GM19043 (cell line): ENCODE measurements around the gene GPR55.

Source experiments
- ATAC-seq: cut with Tn5 transposase; IDR thresholded peaks from one replicate; pipeline ENCODE4 v1.9.1; 2021; ENCODE audit warnings: low read depth; ENCODE audit not compliant: unreplicated experiment

The GPR55 gene

DNA sequence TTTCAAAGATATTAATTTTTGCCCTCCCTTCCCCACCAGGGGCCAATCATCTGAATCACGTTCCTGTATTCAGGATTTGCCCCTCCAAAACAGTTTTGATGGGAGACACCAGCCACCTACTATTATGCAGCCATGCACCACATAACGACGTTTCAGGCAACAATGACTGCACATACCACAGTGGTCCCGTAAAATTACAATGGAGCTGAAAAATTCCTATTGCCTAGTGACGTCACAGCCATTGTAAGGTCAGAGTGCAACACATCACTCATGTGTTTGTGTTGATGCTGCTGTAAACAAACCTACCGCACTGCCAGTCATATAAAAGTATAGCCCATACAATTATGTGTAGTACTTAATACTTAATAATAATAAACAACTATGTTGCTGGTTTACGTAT lies 37.7 kb downstream of the GPR55 start:
- ATAC-seq, result no peak

DNA sequence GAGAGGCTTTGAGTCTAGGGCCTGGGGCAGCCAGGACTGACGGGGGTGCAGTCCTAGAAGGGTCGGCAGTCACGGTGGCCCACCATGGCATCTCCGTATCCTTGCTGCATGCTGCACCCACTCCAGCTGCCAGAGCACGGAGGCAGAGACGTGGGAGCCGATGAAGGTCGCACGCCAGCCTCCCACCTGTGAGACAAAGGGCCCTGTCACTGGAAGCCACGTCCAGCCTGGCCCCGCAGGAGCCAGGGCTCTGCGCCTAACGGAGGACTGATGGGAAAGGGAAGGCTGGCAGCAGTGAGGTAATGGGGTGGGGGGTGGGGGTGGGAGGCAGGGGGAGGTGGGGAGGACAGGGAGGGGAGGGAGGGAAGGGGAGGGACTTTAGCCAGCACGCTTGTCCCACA lies 38.4 kb downstream of the GPR55 start:
- ATAC-seq, result no peak

DNA sequence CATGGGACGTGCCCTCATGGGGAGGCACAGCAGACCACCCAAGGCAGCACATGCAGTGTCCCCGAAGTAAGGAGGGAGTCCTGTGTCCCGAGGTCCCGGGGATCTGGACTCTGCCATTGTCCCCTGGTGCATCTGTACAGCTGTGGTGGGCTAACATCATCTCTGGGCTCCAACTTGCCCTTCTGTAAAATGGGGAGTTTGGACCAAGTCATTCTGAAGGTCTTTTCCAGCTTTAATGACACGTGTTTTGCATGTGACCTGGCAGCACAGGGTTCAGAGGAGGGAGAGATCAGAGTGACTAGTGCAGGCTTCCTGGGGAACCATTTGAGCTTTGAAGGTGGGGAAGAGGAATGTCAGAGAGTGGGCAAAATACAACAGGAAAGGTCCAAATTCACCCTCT lies 38.8 kb downstream of the GPR55 start:
- no peak for ATAC-seq

DNA sequence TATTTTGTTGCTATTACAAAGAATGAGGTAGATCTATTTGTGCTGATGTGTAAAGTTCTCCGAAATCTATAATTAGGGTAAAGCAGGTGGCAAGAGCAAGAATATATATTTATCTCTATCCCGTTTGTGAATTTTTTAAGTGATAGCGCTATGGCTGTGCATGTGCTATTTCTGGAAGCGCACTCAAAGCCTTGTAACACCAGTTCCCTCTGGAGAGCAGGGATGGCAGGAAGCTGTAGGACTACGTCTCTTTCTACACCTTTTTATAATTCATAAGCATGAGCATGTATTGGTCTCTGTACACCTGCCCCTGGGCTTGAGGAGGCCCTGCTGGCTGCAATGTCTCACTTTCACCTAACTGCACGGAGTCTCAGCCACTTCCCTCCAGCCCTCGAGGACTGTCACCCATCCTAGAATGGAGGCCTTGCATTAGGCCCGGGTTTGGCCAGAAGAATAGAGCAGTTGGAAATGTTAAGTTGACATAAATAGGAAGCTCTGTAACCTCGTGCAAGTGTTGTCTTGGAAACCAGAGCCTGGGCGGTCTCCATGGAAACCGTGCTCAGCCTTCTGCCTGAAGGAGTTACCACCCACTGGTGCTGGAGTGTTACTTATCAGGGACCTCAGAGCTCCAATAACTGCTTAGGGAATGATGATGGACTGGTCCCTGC lies 39.4 kb downstream of the GPR55 start:
- ATAC-seq, result no peak

DNA sequence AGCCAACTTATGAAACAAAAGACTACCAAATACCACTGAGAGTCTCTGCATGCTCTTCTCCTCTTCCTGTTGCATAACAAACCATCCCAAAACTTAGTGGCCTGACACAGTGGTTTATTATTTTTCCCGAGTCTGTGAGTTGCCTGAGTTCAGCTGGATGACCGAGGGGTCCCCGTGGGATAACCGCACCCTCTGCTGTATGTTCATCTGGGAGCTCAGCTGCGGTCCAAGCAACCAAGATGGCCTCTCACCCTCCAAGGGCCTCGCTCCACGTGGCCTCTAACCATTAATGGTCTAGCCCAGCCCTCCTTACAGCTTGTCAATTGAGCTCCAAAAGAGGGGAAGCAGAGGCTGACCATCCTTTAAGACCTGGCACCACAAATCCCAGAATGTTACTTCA lies 43.2 kb downstream of the GPR55 start:
- no peak for ATAC-seq

DNA sequence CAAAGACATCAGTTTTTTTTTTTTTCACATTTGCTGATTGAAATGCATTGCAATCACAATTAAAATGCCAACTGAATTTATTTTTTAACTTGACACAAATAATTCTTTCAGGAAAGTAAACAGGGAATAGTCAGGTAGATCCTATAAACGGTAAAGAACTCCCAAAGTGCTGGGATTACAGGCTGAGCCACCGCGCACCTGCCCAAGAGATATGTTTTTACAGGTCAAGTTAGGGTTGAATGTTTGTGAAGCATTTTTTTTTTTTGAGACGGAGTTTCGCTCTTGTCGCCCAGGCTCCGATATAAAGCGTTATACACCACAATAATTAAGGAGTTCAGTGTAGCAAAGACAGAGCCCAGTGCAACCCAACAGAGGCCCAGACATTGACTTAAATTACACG lies 45.2 kb downstream of the GPR55 start:
- no peak for ATAC-seq

DNA sequence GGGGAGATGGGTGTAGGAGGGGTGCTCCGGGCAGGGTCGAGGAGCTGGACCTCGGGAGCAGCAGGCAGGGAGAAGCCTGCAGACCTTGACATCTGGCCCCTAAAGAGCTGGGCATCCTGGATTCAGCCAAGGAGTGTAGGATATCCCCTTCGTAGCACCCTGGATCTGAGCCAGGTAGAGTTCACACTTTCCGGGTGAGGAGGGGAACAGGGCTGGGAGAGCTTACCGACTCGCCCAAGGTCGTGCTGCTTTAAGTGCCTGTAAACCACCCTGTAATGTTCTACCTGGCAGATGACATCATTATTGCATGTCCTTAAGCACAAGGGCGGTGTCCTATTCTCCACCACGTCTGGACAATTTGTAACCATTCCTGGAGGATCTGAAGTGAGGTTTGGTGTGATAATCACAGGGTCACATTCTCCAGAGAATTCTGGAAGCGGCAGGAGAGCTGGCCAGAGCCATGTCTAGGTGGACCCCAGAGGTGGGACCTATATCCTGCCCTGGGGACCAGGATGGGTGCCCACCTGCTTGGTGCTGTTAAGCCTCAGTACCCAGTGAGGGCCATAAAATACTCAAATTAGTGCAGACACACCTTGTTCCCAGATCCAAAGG lies 45.7 kb downstream of the GPR55 start:
- no peak for ATAC-seq

DNA sequence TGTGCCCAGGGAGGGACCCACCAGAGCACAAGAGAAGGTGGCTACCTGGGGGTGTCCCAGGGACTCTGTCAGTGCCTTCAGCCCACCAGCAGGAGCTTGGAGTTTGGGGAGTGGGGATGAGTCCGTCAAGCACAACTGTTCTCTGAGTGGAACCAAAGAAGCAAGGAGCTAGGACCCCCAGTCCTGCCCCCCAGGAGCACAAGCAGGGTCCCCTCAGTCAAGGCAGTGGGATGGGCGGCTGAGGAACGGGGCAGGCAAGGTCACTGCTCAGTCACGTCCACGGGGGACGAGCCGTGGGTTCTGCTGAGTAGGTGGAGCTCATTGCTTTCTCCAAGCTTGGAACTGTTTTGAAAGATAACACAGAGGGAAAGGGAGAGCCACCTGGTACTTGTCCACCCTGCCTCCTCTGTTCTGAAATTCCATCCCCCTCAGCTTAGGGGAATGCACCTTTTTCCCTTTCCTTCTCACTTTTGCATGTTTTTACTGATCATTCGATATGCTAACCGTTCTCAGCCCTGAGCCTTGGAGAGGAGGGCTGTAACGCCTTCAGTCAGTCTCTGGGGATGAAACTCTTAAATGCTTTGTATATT lies 46.3 kb downstream of the GPR55 start:
- no peak for ATAC-seq

DNA sequence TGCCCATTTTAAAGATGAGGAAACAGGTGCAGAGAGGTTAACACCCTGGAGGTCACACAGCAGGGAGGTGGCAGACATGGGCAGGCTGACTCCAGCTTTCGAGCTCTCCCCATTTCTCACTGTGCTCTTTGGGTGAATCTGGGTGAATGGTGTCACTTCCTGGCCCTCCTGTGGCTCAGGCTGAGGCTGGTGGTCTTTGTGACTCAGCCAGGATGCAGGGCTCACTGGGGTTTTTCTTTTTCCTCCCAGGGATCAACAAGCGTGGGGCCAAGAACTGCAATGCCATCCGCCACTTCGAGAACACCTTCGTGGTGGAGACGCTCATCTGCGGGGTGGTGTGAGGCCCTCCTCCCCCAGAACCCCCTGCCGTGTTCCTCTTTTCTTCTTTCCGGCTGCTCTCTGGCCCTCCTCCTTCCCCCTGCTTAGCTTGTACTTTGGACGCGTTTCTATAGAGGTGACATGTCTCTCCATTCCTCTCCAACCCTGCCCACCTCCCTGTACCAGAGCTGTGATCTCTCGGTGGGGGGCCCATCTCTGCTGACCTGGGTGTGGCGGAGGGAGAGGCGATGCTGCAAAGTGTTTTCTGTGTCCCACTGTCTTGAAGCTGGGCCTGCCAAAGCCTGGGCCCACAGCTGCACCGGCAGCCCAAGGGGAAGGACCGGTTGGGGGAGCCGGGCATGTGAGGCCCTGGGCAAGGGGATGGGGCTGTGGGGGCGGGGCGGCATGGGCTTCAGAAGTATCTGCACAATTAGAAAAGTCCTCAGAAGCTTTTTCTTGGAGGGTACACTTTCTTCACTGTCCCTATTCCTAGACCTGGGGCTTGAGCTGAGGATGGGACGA lies 47.1 kb downstream of the GPR55 start:
- ATAC-seq, result no peak

DNA sequence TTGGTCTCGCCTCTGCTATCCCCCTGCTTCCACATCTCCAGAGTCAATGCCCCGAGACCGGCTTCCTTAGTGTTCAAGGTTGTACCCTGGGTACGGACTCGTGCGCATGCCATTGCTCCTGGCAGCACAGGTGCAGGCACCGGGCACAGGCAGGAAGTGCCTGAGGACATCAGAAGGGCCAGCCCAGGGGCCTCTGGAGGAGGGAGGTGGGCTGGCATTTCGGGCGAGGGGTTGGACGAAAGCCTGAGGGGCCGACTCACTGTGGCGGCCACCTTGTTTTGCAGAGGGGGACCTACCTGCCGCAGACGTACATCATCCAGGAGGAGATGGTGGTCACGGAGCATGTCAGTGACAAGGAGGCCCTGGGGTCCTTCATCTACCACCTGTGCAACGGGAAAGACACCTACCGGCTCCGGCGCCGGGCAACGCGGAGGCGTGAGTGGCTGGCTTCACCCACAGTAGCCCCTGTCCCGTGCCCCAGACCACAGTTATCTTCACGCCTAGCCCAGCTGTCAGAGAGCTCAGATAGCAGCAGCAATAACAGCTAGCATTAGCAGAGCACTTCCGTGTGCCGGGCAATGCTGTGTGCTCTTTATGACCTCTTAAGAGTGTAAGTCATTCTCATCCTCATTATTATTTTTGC lies 47.8 kb downstream of the GPR55 start:
- ATAC-seq, result no peak

DNA sequence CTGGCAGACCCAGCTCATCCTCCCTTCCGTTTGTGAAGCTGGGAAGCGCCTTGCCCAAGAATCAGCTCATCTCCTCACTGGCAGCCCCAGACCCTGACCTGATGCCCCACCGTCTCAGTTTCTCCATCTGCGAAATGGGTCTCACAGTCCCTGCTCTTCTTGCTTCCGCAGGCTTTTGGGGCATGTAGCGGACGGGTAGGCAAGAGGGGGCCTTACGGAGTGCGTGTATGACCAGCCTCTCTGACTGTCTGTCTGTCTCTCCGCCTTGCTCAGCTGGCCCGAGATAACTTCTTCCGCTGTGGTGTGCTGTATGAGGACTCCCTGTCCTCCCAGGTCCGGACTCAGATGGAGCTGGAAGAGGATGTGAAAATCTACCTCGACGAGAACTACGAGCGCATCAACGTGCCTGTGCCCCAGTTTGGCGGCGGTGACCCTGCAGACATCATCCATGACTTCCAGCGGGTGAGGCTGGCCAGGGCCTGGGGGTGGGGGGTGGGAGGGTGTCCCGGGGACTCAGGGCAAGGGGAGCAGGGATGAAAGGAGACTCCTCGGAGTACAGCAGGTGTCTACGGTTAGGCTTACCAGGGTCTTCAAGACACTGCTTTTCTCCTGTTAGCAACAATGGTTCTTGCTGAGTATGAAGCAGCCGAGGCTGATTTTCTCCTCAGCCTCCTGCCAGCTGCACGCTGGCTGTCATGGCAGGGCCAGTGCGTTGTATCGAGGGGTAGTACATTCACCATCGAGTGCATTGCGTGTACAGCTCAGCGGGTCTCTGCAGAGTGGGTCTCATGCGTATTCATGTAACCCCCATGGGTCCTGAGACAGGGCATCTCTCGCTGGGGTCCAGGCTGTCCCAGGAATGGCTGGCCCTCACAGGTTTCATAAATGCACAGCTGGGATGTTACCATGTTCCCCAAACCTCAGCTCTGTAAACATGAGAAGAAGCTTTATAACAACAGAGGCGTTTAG lies 49.4 kb downstream of the GPR55 start:
- no peak for ATAC-seq

DNA sequence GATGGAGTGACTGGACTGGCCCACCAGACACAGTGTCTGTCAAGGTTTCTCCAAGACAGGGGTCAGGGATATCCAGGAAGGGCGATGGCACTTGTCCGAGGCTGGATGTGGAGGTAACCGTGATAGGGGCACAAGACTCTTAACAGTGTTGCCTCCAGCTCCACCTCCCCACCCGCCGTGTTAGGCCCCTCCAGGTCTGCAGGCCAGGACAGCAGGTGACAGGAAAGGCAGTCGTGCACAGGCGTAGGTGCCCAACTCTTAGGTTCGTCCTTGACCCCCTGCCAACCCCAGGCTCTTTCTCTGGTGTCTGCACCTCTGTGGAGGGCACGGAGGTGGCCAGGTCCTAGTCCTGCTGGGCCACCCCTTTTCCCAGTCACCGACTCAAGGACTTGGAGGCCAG lies 50.2 kb downstream of the GPR55 start:
- no peak for ATAC-seq

DNA sequence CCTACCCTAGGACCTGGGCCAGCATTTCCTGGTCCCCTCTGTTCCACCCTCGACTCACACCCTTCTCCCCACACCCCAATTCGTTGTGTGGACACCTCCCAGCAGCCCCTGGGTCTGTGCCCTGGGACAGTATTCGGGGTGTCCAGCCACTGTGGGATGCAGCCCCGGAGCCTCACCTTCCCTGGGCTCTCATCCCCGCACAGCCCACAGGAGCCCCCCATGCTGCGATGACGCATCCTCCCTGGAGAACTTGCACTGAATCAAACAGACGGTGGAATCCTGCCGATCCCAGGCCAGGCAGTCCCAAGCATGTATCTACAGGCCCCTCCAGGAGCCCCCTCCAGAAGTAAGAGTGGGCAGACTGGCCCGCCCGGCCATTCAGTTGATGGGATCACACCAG lies 50.6 kb downstream of the GPR55 start:
- no peak for ATAC-seq

DNA sequence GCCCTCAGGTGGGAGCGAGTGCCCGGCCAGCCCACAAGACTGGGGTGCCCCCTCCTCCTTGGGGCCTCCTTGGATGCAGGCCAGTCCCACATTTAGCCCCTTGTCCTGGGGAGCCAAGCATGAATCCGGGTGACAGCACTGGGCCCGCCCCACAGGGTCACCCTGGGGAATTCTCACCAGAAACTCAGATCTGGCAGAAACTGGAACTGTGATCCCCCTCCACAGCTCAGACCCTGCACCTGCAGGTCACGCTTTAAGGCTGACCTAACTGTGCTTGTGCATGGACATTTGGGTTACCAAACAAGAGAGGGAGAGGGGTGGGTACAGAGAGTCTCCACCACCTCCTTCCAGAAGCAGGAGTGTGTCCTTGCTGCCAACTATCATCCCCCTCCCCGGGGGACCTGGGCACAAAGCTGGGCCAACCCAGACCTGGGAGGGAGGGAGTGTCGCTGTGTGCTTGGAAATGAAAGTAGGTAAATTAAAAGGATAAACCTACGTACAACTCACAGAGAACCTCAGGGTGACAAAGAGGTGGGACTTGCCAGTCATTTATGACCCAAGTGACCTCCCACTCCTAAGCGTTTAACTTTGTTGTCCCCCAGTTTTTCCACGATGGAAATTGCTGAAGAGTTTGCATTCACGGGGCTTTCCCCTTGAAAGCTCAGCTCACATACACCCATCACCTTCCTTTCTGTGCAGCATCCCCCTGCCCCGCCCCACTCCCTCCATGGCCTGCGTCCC lies 51.2 kb downstream of the GPR55 start:
- ATAC-seq, result peak; percentile 71

DNA sequence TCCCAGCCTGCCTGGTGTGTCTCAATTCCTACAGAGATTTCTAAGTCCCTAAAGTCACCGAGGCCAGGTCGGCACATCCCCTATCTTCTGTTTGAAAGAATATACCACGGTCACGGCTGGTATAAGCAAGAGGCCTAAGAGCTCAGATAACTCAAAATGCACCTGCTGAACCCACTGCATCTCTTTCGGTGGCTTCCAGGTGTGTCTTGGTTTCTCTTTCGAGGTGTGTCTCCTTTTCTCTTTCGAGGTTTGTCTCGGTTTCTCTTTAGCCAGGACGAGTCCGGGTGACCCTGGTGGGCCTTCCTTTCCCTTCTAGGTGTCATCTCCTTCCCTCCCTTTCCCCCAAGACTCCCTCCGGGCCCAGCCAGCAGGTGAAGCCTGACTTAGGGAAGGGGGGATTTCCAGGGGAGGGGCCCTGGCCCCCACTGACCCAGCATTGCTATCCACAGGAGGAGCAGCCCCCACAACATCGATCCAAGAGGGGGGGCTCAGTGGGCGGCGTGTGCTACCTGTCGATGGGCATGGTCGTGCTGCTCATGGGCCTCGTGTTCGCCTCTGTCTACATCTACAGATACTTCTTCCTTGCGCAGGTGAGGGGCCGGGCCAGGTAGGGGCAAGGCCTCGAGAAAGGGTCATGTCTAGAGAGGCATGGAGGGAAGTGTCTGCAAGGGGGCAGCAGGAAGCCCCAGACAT lies 51.9 kb downstream of the GPR55 start:
- peak; percentile 57 for ATAC-seq

DNA sequence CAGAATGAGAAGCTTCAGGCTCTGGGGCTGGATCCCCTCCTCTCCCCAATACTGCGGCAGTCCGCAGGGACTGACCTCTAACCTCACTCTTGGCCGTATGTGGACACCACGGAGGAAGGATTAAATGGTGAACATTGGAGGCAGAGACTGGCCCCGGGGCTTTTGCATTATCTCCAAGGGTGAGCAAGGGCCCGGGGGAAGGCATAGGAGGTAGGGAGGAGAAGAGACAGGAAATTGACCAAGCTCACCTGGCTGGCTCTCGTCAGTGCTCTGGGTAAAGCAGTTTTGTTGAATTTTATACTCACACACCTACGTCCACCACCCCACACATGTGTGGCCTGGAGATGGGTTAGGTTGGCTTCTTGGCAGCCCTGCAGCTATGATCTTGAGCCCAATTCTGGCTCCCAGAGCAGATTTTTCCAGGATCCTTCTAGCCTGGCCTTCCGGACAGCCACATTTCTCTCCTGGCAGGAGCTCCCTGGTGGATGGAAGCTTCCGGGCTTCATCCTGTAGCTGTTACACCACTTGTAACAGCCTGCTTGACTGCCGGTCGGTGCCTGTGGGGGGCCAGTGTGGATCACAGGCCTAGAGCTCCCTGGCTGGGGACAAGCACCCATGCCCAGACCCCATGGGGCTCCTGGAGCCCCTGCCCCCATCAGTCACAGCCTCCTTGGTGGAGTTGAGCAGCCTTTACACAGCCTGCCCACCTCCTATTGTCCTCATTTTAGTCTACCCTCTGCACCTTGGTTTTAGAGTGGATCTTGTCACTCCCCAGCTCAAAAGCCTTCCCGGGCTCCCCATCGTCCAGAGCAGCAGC lies 52.7 kb downstream of the GPR55 start:
- ATAC-seq, result no peak

DNA sequence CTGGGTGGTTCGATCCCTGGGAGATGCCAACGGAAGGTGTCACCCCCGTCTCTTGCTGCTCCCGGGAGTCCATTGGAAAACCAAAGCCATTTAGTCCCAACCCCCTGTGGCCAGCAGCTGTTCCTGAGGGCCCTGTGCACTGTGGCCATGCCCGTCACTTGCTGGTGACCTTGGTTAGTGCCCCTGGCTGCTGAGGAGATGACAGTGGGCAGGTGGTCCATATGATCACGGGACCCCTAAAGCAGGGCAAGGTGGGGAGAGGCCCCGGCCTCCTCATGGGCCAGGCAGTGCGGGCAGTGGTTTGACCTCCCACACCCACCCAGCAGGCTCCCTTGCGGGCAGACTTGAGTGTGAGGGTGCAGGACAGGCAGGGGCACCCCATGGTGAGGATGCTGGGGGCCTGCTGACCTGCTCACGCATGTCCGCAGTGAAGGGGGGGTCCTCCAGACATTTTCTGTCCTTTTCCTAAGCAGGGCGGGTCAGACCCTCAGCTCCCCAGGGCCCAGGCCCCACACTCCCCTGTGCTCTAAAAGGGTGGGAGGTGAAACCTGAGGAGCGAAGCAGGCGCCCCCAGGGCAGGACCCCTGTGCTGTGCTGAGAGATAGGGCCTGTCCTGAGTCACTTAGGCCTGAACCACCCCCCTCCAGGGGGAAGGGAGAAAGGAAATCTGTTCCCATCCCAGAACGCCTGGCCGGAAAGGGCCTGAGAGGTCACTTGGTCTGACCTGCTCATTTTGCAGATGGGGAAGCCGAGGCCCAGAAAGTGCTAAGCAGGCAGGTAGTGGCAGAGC lies 53.5 kb downstream of the GPR55 start:
- no peak for ATAC-seq
